Activated CD4-positive, CD25-positive, alpha-beta regulatory T cell (primary cell): ENCODE data around the gene RAB33A.

Experiments used
- DNase-seq, 4 experiments: peaks; one replicate each; lab custom pipeline; 2025; lab: John Stamatoyannopoulos, UW

RAB33A gene

GRCh38 chrX:130171446-130172126, at the start of gene RAB33A:
Gene RAB33A (plus strand): TSS chrX:130171962. CDS start chrX:130172063, 101 bp downstream.
- peak in 3 of 4 experiments; percentile 2 to 28 (median 22) for DNase-seq

- no peak for DNase-seq
These were observed 47.2 kb upstream of the RAB33A start for GRCh38 chrX:130124577-130124976.

- DNase-seq = no peak
These were observed 46.5 kb upstream of the RAB33A start for GRCh38 chrX:130125091-130125874.

- DNase-seq = no peak
These were observed 40.8 kb upstream of the RAB33A start for GRCh38 chrX:130130990-130131389.

DNA sequence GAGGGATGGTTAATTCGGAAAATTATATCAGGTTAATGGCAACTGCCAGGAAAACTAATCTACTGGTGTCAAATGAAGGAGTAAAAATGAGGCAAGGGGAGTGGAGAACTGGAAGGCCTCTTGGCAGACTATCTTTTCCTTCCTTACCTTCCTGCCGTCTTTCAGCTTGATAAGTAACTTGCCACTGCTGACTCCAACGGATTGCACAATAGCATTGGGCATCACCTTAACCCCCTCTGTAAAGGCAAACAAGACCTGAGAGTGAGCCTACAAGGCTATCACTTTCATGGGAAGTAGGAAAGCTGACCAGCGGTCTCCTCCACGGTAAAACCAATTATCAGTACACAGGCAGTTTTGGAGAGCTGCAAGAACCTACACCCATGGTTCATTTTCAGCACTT, 35.3 kb upstream of the RAB33A start:
- no peak for DNase-seq

DNA sequence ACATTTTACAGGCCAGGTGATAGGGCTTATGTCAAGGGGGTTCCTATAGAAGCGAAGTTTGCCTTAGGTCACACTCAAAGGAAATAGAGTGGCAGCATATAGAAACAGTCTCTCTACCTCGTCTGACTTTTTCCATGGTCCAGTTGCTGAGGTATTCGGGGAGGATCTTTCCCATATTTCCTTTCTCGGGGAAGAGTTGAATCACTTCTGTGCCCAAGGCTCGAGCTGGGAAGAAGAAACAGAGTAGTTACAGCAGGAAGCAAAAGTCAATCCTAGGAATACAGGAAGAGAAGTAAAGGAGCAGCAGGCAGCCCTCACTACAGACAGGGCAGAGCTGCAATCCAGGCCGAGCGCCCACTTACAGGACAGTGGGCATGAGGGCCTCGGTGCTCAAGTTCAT, 34.8 kb upstream of the RAB33A start:
- no peak for DNase-seq

DNA sequence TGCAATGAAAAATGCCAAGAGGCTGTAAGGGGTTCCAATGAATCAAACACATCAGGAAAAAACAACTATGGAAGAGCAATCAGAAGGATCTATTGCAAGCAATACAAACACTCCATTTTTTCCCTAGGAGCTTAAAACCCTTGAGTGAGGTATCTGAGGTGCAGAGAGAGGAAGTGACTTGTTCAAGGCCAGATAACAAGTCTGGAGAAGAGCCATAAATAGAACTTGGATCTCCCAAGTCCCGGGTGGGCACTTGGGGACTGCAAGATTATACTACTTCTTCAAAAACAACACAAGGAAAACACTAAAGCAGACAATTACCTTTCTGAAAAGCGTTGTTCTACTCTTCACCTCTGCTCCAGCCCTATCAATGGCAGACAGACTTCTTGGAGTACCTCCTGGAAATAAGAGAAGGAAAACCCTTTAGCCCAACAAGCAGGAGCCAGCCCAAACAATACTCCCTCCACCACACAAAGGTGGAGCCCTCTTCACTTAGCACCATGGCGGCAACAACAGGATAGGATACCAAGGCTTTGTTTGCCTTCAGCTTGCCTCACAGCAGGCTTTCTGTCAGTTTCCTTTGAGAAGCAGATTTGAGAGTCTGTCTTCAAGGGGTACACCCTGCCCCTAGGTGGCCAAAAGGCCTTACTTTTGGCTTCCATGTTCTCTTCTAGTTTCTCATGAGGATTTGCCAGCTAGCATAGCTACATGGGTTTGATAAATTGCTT, 32.1 kb upstream of the RAB33A start:
- DNase-seq = no peak

GRCh38 chrX:130144509-130144908, 27.3 kb upstream of the RAB33A start:
- no peak for DNase-seq

GRCh38 chrX:130145123-130145522, 26.6 kb upstream of the RAB33A start:
- DNase-seq = no peak

GRCh38 chrX:130147631-130148030, 24.1 kb upstream of the RAB33A start:
- DNase-seq = no peak

DNA sequence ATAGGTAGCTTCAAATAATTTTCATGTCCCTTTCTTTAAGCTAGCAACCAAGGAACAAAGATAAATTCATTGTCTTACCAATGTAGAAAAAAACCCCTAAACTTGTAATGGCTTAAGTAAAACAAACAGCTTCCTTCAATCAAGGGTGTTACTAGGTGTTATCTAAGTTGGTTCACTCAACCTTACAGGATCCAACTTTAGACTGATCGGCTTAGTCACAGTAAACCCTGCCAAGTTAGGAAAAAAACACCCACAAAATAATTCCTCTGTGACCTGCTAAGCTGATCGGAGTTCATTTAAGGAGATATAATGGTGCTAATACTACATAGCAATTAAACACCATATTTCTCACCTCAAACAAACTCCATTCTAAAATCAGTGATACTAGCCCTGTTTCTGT, 16.2 kb upstream of the RAB33A start:
- no peak for DNase-seq

DNA sequence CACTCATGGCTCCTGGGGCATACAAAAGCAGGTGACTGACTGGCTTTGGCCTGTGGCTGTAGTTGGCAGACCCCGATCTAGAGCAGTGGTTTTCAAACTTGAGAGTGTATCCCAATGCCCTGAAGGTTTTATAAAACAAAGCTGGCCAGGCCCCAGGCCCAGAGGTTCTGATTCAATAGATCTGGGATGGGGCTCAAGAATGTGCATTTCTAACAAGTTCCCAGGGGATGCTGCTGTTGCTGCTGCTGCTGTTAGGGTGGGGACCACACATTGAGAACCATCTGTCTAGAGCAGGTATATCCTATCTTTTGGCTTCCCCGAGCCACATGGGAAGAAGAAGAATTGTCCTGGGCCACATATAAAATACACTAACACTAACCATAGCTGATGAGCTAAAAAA, 13.5 kb upstream of the RAB33A start:
- DNase-seq = no peak

GRCh38 chrX:130159776-130160175, 12.0 kb upstream of the RAB33A start:
- no peak for DNase-seq

DNA sequence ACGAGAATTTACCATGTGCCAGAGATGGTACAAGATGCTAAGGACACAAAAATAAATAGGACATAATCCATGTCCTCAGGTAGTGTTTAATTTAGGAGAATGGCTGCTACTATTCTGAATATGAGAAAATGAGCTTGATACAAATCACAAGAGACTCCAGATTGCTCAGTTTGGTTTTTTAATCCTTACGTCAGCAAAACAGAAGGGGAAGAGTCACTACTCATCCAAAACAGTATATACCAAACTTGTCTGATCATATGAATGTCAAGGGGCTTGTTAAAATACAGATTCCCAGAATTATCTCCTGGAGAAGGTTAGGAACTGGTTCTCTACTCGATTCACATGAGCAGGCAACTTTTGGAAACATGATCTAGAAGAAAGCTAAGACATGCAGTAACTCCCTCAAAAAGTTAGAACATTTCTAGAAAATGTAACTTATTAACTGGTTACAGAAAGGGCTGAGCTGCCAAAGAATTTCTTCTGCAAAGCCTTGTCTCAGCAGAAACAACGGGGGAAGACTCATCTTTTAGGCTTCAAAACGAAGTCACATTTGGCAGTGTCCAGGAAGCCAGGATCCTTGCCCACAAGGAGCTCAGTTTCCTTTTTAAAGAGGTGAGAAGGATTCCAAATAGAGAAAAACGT, 9.5 kb upstream of the RAB33A start:
- DNase-seq = no peak

DNA sequence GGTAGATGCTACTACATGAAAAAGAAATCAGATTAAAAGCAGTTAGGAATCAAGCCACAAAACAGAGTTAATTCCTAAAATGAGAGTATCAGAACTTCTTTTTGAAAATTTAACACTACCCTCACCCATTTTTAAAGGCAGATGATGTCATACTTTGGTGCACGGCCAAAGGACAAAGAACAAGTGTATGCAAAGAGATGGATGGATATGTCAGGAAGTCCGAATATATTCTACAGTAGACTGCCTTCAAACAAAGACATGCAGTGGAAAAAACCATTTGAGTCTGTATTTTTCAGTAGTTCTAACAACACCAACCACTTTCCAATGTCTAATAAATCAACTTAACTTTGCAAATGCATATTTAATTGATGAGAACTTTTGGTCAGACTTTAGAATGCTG, 8.4 kb upstream of the RAB33A start:
- no peak for DNase-seq

GRCh38 chrX:130165181-130165702, 6.5 kb upstream of the RAB33A start:
- no peak for DNase-seq

DNA sequence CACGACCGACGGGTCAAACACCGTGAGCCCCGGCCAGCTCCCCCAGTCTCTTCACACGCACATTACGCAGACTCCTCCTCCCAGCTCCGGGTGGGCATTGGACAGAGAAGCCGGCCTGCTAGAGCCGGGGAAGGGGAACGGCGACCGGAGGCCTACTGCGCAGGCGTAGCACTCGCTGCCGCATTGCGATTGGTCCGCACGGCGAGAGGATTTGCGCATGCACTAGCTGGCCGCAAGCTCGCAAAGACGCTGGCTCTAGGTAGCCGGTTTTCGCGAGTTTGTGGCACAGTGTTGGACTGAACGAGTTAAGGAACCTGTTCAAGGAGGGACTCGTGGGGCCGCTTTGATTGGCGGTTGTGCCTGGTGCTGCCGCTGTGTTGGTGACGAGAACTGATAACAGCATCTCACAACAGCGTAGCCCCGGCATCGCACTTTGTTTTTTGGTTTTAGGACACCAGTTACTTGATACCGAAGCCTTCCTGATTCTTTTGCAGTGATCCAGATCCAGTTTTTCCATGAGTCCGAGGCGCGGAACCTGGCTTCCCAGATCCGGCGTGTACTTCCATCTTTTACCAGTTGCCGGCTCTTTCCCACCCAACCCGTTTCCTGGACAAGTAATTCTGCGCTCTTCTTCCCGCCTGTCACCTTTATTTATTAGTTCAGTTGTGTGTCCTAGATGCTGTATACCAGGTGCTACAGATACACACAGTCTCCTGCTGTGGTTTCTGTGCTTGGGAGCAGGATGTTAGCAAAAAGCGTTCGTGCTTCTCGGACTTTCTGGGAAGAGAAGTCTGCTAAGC, 5.9 kb upstream of the RAB33A start, which contains the start of gene AIFM1:
Gene AIFM1 (minus strand): TSS at position 139 of the 800 bp plus-strand sequence. CDS start 185 bp downstream, outside the sequence.
- DNase-seq = peak; percentile 63 to 71 (median 68)

DNA sequence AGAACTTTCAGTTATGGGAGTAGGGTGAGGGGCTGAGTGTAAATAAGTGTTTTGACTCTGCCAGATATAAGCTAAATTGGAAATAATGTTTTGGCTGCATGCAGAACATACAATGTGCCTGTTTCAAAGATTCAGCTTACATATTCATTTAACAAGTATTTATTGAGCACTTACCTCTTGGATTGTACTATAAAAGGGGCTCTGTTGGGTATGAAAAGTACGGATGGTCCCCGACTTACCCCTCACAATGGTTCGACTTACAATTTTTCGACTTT, 5.3 kb upstream of the RAB33A start:
- DNase-seq = no peak

- DNase-seq = no peak
These were observed 4.7 kb upstream of the RAB33A start for GRCh38 chrX:130167040-130167439.

DNA sequence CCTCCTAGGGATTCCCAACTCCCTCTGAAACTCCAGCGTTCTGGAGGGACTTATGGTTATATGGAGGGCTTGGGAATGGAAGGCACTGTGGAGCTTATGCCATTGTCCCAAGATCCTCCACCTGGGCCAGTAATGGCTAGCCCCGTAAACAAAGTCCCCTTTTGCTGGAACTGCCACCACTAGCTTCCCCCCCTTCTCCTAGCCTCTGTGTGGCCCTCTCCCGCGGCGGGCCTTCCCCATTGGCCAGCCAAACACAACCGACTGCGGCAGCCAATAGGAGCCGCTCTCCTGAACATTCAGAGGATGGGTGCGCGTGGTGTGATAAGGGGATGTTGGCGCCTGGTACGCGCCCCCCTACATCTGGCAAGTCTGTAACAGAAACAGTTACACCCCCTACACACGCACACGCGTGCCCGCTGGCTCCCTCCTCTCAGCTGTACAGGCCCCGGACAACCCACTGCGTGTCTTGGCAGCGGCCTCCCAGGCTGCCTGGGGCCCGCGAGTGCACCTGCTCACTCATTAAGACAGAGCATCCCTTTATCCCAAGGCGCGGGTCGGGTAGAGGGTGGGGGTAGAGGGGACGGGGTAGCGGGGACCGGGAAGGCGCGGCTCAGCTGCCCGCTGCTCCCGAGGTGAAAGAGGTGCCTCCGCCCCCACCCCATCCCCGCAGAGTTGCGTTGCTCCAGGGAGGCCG, 863 bp upstream of the RAB33A start:
- peak in 3 of 4 experiments; percentile 13 to 30 (median 18) for DNase-seq
